Testis (tissue), 2 donors: ENCODE results near the gene MYOT.

ENCODE experiments used
- POLR2A ChIP-seq: fragments of 450-650 bp; IDR thresholded peaks from one replicate; pipeline ENCODE4 v1.6.1; 2017; ENCODE audit warnings: antibody characterized with exemption, mild to moderate bottlenecking, moderate library complexity
- TF ChIP-seq, protein P1 (sequence below), 3 experiments: fragments of 450-650 bp in 2 of 3; fragments of 200-600 bp in 1 of 3; sonication (generic) in 1 of 3; IDR thresholded peaks; one replicate each; pipeline ENCODE4 v1.5.1; 2016 to 2019; ENCODE audit warnings: antibody characterized with exemption in 3 of 3, mild to moderate bottlenecking in 2 of 3, moderate library complexity in 1 of 3

DNA sequence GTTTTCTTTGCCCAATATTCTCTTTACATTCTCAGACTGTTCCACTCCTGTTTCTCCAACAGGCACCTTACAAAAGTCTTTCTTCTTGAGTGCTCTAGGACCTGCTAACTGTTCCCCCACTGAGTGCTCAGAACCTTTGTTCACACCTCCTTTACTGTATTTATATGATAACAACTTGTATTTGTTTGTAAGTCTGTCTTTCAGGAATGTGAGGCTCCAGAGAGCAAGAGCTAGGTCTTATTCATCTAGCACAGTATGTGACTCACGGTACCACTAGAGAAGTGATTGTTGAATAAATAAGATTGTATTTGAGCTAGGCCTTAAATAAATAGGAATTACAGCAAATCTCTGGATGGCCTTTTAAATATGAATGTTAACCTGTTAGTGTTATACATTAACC lies 42.5 kb upstream of the MYOT start:
- no peak for TF ChIP-seq POLR2A
- TF ChIP-seq, protein P1, sequence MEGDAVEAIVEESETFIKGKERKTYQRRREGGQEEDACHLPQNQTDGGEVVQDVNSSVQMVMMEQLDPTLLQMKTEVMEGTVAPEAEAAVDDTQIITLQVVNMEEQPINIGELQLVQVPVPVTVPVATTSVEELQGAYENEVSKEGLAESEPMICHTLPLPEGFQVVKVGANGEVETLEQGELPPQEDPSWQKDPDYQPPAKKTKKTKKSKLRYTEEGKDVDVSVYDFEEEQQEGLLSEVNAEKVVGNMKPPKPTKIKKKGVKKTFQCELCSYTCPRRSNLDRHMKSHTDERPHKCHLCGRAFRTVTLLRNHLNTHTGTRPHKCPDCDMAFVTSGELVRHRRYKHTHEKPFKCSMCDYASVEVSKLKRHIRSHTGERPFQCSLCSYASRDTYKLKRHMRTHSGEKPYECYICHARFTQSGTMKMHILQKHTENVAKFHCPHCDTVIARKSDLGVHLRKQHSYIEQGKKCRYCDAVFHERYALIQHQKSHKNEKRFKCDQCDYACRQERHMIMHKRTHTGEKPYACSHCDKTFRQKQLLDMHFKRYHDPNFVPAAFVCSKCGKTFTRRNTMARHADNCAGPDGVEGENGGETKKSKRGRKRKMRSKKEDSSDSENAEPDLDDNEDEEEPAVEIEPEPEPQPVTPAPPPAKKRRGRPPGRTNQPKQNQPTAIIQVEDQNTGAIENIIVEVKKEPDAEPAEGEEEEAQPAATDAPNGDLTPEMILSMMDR (IDR thresholded peaks at IDR 0.05): no peak
